Measurements from ENCODE around the gene SMIM35.

- TF ChIP-seq CTCF (conservative IDR thresholded peaks at IDR 0.05 in 1 of 2, IDR thresholded peaks at IDR 0.05 in 1 of 2; ENCODE audit: low read depth in 1 of 2, low read length in 2 of 2) (no peak), EZH2 (IDR thresholded peaks at IDR 0.05; ENCODE audit: low read length, missing control alignments) (no peak)
These were observed 44.6 kb downstream of the SMIM35 start for GRCh38 chr11:118042141-118042540.
